BLaER1 (cell line): ENCODE measurements around the gene MBD6.

Source experiments
- H3K27ac ChIP-seq: shearing (Covaris generic); formaldehyde crosslinking; 2 replicates; pipeline ENCODE4 v1.8.1; 2022
- H3K27me3 ChIP-seq: shearing (Covaris generic); formaldehyde crosslinking; 2 replicates; pipeline ENCODE4 v1.8.1; 2022
- H3K36me3 ChIP-seq: shearing (Covaris generic); formaldehyde crosslinking; 2 replicates; pipeline ENCODE4 v1.8.1; 2022
- H3K4me1 ChIP-seq: shearing (Covaris generic); formaldehyde crosslinking; 2 replicates; pipeline ENCODE4 v1.8.1; 2022
- H3K4me2 ChIP-seq: shearing (Covaris generic); formaldehyde crosslinking; 2 replicates; pipeline ENCODE4 v1.8.1; 2022
- H3K4me3 ChIP-seq: shearing (Covaris generic); formaldehyde crosslinking; 2 replicates; pipeline ENCODE4 v1.8.1; 2022
- H3K9ac ChIP-seq: shearing (Covaris generic); formaldehyde crosslinking; 2 replicates; pipeline ENCODE4 v1.8.1; 2022
- H3K9me3 ChIP-seq: shearing (Covaris generic); formaldehyde crosslinking; 2 replicates; pipeline ENCODE4 v1.8.1; 2022
- H4K20me1 ChIP-seq: shearing (Covaris generic); formaldehyde crosslinking; 2 replicates; pipeline ENCODE4 v1.8.1; 2022
- Cebpa-rat ChIP-seq: shearing (Covaris generic); IDR thresholded peaks from 2 replicates; pipeline ENCODE4 v1.8.1; 2022

Gene MBD6

GRCh38 chr12:57547288-57548012, 24.8 kb downstream of the MBD6 start:
- Histone ChIP-seq H3K27me3 (peaks cover 52% of the 10 kb centered on the region), H3K9ac (peak overlapping the region; percentile 93; the same call in 1 of the 2 replicates), H3K27ac (no peak overlapping the region), H3K4me1 (peaks cover 37% of the 10 kb centered on the region), H3K4me2 (peak overlapping the region; percentile 69), H3K9me3 (no peaks in the 10 kb centered on the region), H4K20me1 (peaks cover 9% of the 10 kb centered on the region), H3K4me3 (peak overlapping the region; percentile 88), H3K36me3 (peaks cover 3% of the 10 kb centered on the region; the same call in 1 of the 2 replicates)
- TF ChIP-seq Cebpa-rat: no peak

GRCh38 chr12:57548013-57548315, 25.3 kb downstream of the MBD6 start:
- Histone ChIP-seq H3K9me3 (no peaks in the 10 kb centered on the region), H3K4me1 (peaks cover 42% of the 10 kb centered on the region), H4K20me1 (peaks cover 9% of the 10 kb centered on the region), H3K36me3 (no peaks in the 10 kb centered on the region), H3K27ac (no peak overlapping the region), H3K27me3 (peaks cover 54% of the 10 kb centered on the region), H3K4me2 (no peak overlapping the region), H3K4me3 (no peak overlapping the region), H3K9ac (no peak overlapping the region)
- TF ChIP-seq Cebpa-rat: no peak

- no peaks in the 10 kb centered on the region for H3K9me3 ChIP-seq
- H3K9ac ChIP-seq: no peak overlapping the region
- H3K27me3 ChIP-seq: peaks cover 54% of the 10 kb centered on the region
- no peak overlapping the region for H3K27ac ChIP-seq
- H3K36me3 ChIP-seq: no peaks in the 10 kb centered on the region
- H3K4me2 ChIP-seq: no peak overlapping the region
- H3K4me1 ChIP-seq: peaks cover 42% of the 10 kb centered on the region
- peaks cover 6% of the 10 kb centered on the region for H4K20me1 ChIP-seq
- H3K4me3 ChIP-seq: no peak overlapping the region
- TF ChIP-seq Cebpa-rat: no peak
Observed at GRCh38 chr12:57548488-57548887, 25.9 kb downstream of the MBD6 start.

GRCh38 chr12:57549203-57549908, 26.7 kb downstream of the MBD6 start:
- no peaks in the 10 kb centered on the region for H4K20me1 ChIP-seq
- H3K9ac ChIP-seq: no peak overlapping the region
- no peak for TF ChIP-seq Cebpa-rat
- H3K27ac ChIP-seq: no peak overlapping the region
- H3K36me3 ChIP-seq: no peaks in the 10 kb centered on the region
- no peaks in the 10 kb centered on the region for H3K9me3 ChIP-seq
- H3K4me1 ChIP-seq: peaks cover 40% of the 10 kb centered on the region
- H3K4me2 ChIP-seq: no peak overlapping the region
- H3K4me3 ChIP-seq: no peak overlapping the region
- H3K27me3 ChIP-seq: peaks cover 54% of the 10 kb centered on the region

GRCh38 chr12:57549909-57550640, 27.5 kb downstream of the MBD6 start, which contains the start of gene KIF5A:
TSS of gene KIF5A (plus strand) at chr12:57550044. CDS start at chr12:57550272, 228 bp downstream.
- Histone ChIP-seq H3K4me3 (no peak within 1 kb of the TSS), H3K27me3 (peaks cover 54% of the 10 kb centered on the region), H3K4me1 (peaks cover 33% of the 10 kb centered on the region), H3K4me2 (no peak within 1 kb of the TSS), H3K9ac (no peak within 1 kb of the TSS), H4K20me1 (no peaks in the 10 kb centered on the region), H3K9me3 (no peaks in the 10 kb centered on the region), H3K36me3 (no peaks in the 10 kb centered on the region), H3K27ac (no peak within 1 kb of the TSS)
- TF ChIP-seq Cebpa-rat: no peak

GRCh38 chr12:57550641-57551549, 28.3 kb downstream of the MBD6 start:
- H3K9me3 ChIP-seq: no peaks in the 10 kb centered on the region
- no peak overlapping the region for H3K9ac ChIP-seq
- H3K4me2 ChIP-seq: no peak overlapping the region
- H3K36me3 ChIP-seq: no peaks in the 10 kb centered on the region
- H4K20me1 ChIP-seq: no peaks in the 10 kb centered on the region
- H3K4me3 ChIP-seq: no peak overlapping the region
- no peak for TF ChIP-seq Cebpa-rat
- H3K4me1 ChIP-seq: peaks cover 24% of the 10 kb centered on the region
- peaks cover 54% of the 10 kb centered on the region for H3K27me3 ChIP-seq
- H3K27ac ChIP-seq: no peak overlapping the region

- Histone ChIP-seq H3K4me2 (no peak overlapping the region), H4K20me1 (no peaks in the 10 kb centered on the region), H3K4me3 (no peak overlapping the region), H3K27ac (no peak overlapping the region), H3K36me3 (no peaks in the 10 kb centered on the region), H3K9ac (no peak overlapping the region), H3K4me1 (peaks cover 18% of the 10 kb centered on the region), H3K27me3 (peaks cover 54% of the 10 kb centered on the region), H3K9me3 (no peaks in the 10 kb centered on the region)
- TF ChIP-seq Cebpa-rat: no peak
Observed at GRCh38 chr12:57551637-57552305, 29.1 kb downstream of the MBD6 start.

GRCh38 chr12:57552306-57552651, 29.7 kb downstream of the MBD6 start:
- no peaks in the 10 kb centered on the region for H3K36me3 ChIP-seq
- no peaks in the 10 kb centered on the region for H4K20me1 ChIP-seq
- peaks cover 18% of the 10 kb centered on the region for H3K4me1 ChIP-seq
- H3K9ac ChIP-seq: no peak overlapping the region
- peaks cover 54% of the 10 kb centered on the region for H3K27me3 ChIP-seq
- no peak for TF ChIP-seq Cebpa-rat
- H3K4me2 ChIP-seq: no peak overlapping the region
- H3K9me3 ChIP-seq: no peaks in the 10 kb centered on the region
- no peak overlapping the region for H3K4me3 ChIP-seq
- H3K27ac ChIP-seq: no peak overlapping the region

- no peak for TF ChIP-seq Cebpa-rat
- H3K4me2 ChIP-seq: peak overlapping the region; percentile 64
- H3K27me3 ChIP-seq: peaks cover 48% of the 10 kb centered on the region
- no peaks in the 10 kb centered on the region for H3K36me3 ChIP-seq
- no peak overlapping the region for H3K9ac ChIP-seq
- no peak overlapping the region for H3K27ac ChIP-seq
- H3K9me3 ChIP-seq: no peaks in the 10 kb centered on the region
- no peak overlapping the region for H3K4me3 ChIP-seq
- peaks cover 18% of the 10 kb centered on the region for H3K4me1 ChIP-seq
- H4K20me1 ChIP-seq: no peaks in the 10 kb centered on the region
Observed at GRCh38 chr12:57552835-57553313, 30.2 kb downstream of the MBD6 start.
